HCT116 (cell line): Measurements from ENCODE around the gene TNFSF8. TPM values are rescaled to one million over a fixed set of nuclear protein-coding genes. Genes with fewer than 3 reads are reported as not detected.

ENCODE experiments used
- ATAC-seq: fragments of 200-7000 bp; cut with Tn5 transposase; 2 replicates; pipeline ENCODE4 v1.9.1; 2020; ENCODE audit warnings: mild to moderate bottlenecking, moderate library complexity
- BruUV-seq: library from RNA; stranded (reverse); fragments of 400-500 nt; replicated peaks from 2 replicates; lab custom pipeline; 2021; lab: Mats Ljungman, UMichigan
- CTCF ChIA-PET: fragments of 300-600 bp; sonication (Branson Sonifier 250); formaldehyde crosslinking; loops from one replicate; lab custom pipeline; 2021; ENCODE audit warnings: antibody characterized with exemption; lab: Charles Lee
- POLR2A ChIA-PET: fragments of 300-600, 350-600 bp; sonication (Branson Sonifier 250); formaldehyde crosslinking; loops from one replicate; lab custom pipeline; 2021; ENCODE audit warnings: antibody characterized with exemption; lab: Charles Lee
- RAD21 ChIA-PET, 2 experiments: fragments of 300-600 bp; sonication (Branson Sonifier 250); formaldehyde crosslinking; loops; one replicate each; lab custom pipeline; 2023; ENCODE audit warnings: low total read pairs in 2 of 2; ENCODE audit not compliant: uncharacterized antibody in 2 of 2, unreplicated experiment in 2 of 2, low non-redundant PET in 1 of 2; lab: Charles Lee
- DNase-seq: peaks from one replicate; pipeline ENCODE4 v3.0.0-alpha.2; 2010; ENCODE audit warnings: low read depth, low spot score
- H2AFZ ChIP-seq: fragments of 200-600 bp; shearing (Covaris generic), sonication (generic); 2 replicates; pipeline ENCODE4 v1.6.1; 2017; ENCODE audit warnings: low read depth, mixed run types, mixed read lengths, antibody characterized with exemption, low read length; ENCODE audit not compliant: poor library complexity, severe bottlenecking
- H3K27ac ChIP-seq: 2 replicates; pipeline ENCODE4 v1.5.1; 2012; ENCODE audit warnings: low read depth, low read length
- H3K27me3 ChIP-seq: fragments of 200-600 bp; sonication (generic); 2 replicates; pipeline ENCODE4 v1.6.1; 2016; ENCODE audit warnings: mixed run types, low read length, mixed read lengths; ENCODE audit not compliant: insufficient read depth
- H3K36me3 ChIP-seq, 2 experiments: fragments of 200-500 bp in 1 of 2; fragments of 200-600 bp in 1 of 2; sonication (Bioruptor generic) in 1 of 2; sonication (generic) in 1 of 2; 2 replicates each; pipeline versions ENCODE4 v1.5.1 to v1.6.1; 2014 to 2016; ENCODE audit warnings: low read length in 2 of 2, inconsistent platforms in 1 of 2, mixed read lengths in 1 of 2, mixed run types in 1 of 2; ENCODE audit not compliant: insufficient read depth in 2 of 2, control insufficient read depth in 1 of 2
- H3K4me1 ChIP-seq, 2 experiments: fragments of 200-600 bp in 1 of 2; sonication (generic) in 1 of 2; 2 replicates each; pipeline versions ENCODE4 v1.5.1 to v1.6.1; 2012 to 2017; ENCODE audit warnings: low read length in 2 of 2, inconsistent platforms in 1 of 2, mild to moderate bottlenecking in 1 of 2, mixed read lengths in 1 of 2, mixed run types in 1 of 2, moderate library complexity in 1 of 2; ENCODE audit not compliant: insufficient read depth in 2 of 2, control insufficient read depth in 1 of 2
- H3K4me2 ChIP-seq: fragments of 200-600 bp; sonication (generic); 2 replicates; pipeline ENCODE4 v1.6.1; 2017; ENCODE audit warnings: mixed run types, low read length, mixed read lengths
- H3K4me3 ChIP-seq, 2 experiments: fragments of 200-600 bp in 1 of 2; sonication (generic) in 1 of 2; replicated peaks in 1 of 2; 2 replicates each; pipeline ENCODE4 v1.5.1; 2011 to 2016; ENCODE audit warnings: low read length in 2 of 2, control low read depth in 1 of 2, low read depth in 1 of 2, mild to moderate bottlenecking in 1 of 2, mixed read lengths in 1 of 2, mixed run types in 1 of 2
- H3K79me2 ChIP-seq: fragments of 200-600 bp; sonication (generic); 2 replicates; pipeline ENCODE4 v1.6.1; 2017; ENCODE audit warnings: mild to moderate bottlenecking, mixed run types, low read length, moderate library complexity, mixed read lengths; ENCODE audit not compliant: insufficient read depth
- H3K9ac ChIP-seq: fragments of 200-600 bp; sonication (generic); 2 replicates; pipeline ENCODE4 v1.6.1; 2016; ENCODE audit warnings: low read length, mixed read lengths
- H3K9me2 ChIP-seq: fragments of 200-600 bp; sonication (generic), shearing (Covaris generic); 2 replicates; pipeline ENCODE4 v1.6.1; 2017; ENCODE audit warnings: mixed run types, mild to moderate bottlenecking, moderate library complexity; ENCODE audit not compliant: insufficient read depth
- H3K9me3 ChIP-seq, 2 experiments: fragments of 200-500 bp in 1 of 2; fragments of 200-600 bp in 1 of 2; sonication (Bioruptor generic) in 1 of 2; sonication (generic) in 1 of 2; 2 replicates each; pipeline ENCODE4 v1.6.1; 2014 to 2017; ENCODE audit warnings: low read length in 2 of 2, mixed read lengths in 2 of 2, inconsistent platforms in 1 of 2, low read depth in 1 of 2, mild to moderate bottlenecking in 1 of 2, mixed run types in 1 of 2, moderate library complexity in 1 of 2; ENCODE audit not compliant: control insufficient read depth in 1 of 2, insufficient read depth in 1 of 2
- H4K20me1 ChIP-seq: fragments of 200-600 bp; sonication (generic), shearing (Covaris generic); 2 replicates; pipeline ENCODE4 v1.6.1; 2017; ENCODE audit warnings: mixed run types, mild to moderate bottlenecking, moderate library complexity; ENCODE audit not compliant: insufficient read depth
- ATF3 ChIP-seq: IDR thresholded peaks from 2 replicates; pipeline ENCODE4 v1.6.1; 2012
- CBX3 ChIP-seq: IDR thresholded peaks from 2 replicates; pipeline ENCODE4 v1.6.1; 2012; ENCODE audit warnings: low read depth
- CEBPB ChIP-seq: IDR thresholded peaks from 2 replicates; pipeline ENCODE4 v1.6.1; 2012; ENCODE audit warnings: low read depth
- EZH2 ChIP-seq: fragments of 200-600 bp; sonication (generic); IDR thresholded peaks from 2 replicates; pipeline ENCODE4 v1.6.1; 2017; ENCODE audit warnings: antibody characterized with exemption, mixed run types
- EZH2phosphoT487 ChIP-seq: fragments of 200-600 bp; IDR thresholded peaks from 2 replicates; pipeline ENCODE4 v1.6.1; 2018; ENCODE audit warnings: antibody characterized with exemption, borderline replicate concordance
- JUND ChIP-seq: IDR thresholded peaks from 2 replicates; pipeline ENCODE4 v1.6.1; 2012
- POLR2A ChIP-seq: IDR thresholded peaks from 2 replicates; pipeline ENCODE4 v1.7.0; 2011; ENCODE audit warnings: borderline replicate concordance; ENCODE audit not compliant: insufficient read depth, insufficient read length; ENCODE audit errors: extremely low read depth
- RAD21 ChIP-seq: IDR thresholded peaks from 2 replicates; pipeline ENCODE4 v1.6.1; 2012; ENCODE audit warnings: low read depth, mild to moderate bottlenecking
- REST ChIP-seq: IDR thresholded peaks from 2 replicates; pipeline ENCODE4 v1.6.1; 2012; ENCODE audit warnings: low read depth
- SIN3A ChIP-seq: IDR thresholded peaks from 2 replicates; pipeline ENCODE4 v1.6.1; 2012; ENCODE audit warnings: low read depth
- SRF ChIP-seq: IDR thresholded peaks from 2 replicates; pipeline ENCODE4 v1.6.1; 2012; ENCODE audit warnings: low read depth
- TCF7L2 ChIP-seq: IDR thresholded peaks from 2 replicates; pipeline ENCODE4 v1.7.0; 2011; ENCODE audit warnings: borderline replicate concordance, inconsistent platforms; ENCODE audit not compliant: insufficient read depth, insufficient read length; ENCODE audit errors: extremely low read depth
- YY1 ChIP-seq: IDR thresholded peaks from 2 replicates; pipeline ENCODE4 v1.6.1; 2011; ENCODE audit warnings: low read length, low read depth, moderate library complexity, mild to moderate bottlenecking; ENCODE audit not compliant: insufficient replicate concordance; ENCODE audit errors: extremely low read depth
- ZBTB33 ChIP-seq: IDR thresholded peaks from 2 replicates; pipeline ENCODE4 v1.6.1; 2011; ENCODE audit warnings: mild to moderate bottlenecking, low read length, moderate library complexity; ENCODE audit not compliant: insufficient replicate concordance; ENCODE audit errors: extremely low read depth
- ZNF274 ChIP-seq: fragments of 200-500 bp; sonication (Bioruptor generic); IDR thresholded peaks from 2 replicates; pipeline ENCODE4 v1.6.1; 2014; ENCODE audit warnings: mild to moderate bottlenecking, low read depth, low read length, inconsistent platforms
- intact Hi-C: fragments of 100-400 bp; cut with micrococcal nuclease; formaldehyde crosslinking; loops from 2 replicates; pipeline ENCODE4 v1.10.0; 2022
- total RNA-seq: library from RNA; stranded (reverse); gene quantifications from one replicate; pipeline ENCODE4 v1.2.1, GENCODE V29; 2021; ENCODE audit not compliant: unreplicated experiment

Gene TNFSF8
- total RNA-seq, 1 experiment from 2014 or later = not detected

GRCh38 chr9:114894206-114894605 lies 36.2 kb downstream of the TNFSF8 start:
- RAD21 ChIA-PET = no interaction called here
- intact Hi-C loops = no loop called here
- TF ChIP-seq SIN3A (no peak), JUND (no peak), YY1 (no peak), EZH2 (no peak), SRF (no peak), CBX3 (no peak)
- CTCF ChIA-PET = interaction anchor here (1.0 kb wide), 1 partner anchor 13 kb away, joined by 4 read pairs; no protein-coding TSS in a partner anchor
- Histone ChIP-seq H3K9ac (no peak overlapping the region), H3K36me3 (no peaks in the 10 kb centered on the region), H3K4me2 (no peak overlapping the region), H3K4me1 (peaks cover 0 to 3% of the 10 kb centered on the region in 2 experiments; a peak in 1 of 4 replicates), H3K27ac (no peak overlapping the region), H3K9me3 (no peaks in the 10 kb centered on the region), H4K20me1 (no peaks in the 10 kb centered on the region), H3K79me2 (no peaks in the 10 kb centered on the region), H3K4me3 (no peak overlapping the region), H3K9me2 (no peaks in the 10 kb centered on the region), H2AFZ (no peak overlapping the region), H3K27me3 (peaks cover 20% of the 10 kb centered on the region)
- ATAC-seq = no peak
- POLR2A ChIA-PET = no interaction called here
- no TSS peak for BruUV-seq
- DNase-seq = no peak

GRCh38 chr9:114893221-114894010 lies 37.0 kb downstream of the TNFSF8 start:
- Histone ChIP-seq H3K27me3 (peaks cover 12% of the 10 kb centered on the region), H3K4me3 (no peak overlapping the region), H3K79me2 (no peaks in the 10 kb centered on the region), H3K9ac (no peak overlapping the region), H3K36me3 (no peaks in the 10 kb centered on the region), H4K20me1 (no peaks in the 10 kb centered on the region), H3K9me2 (no peaks in the 10 kb centered on the region), H3K9me3 (no peaks in the 10 kb centered on the region), H3K4me1 (peaks cover 0 to 3% of the 10 kb centered on the region in 2 experiments; a peak in 1 of 4 replicates), H3K27ac (no peak overlapping the region), H3K4me2 (no peak overlapping the region), H2AFZ (no peak overlapping the region)
- ChIA-PET POLR2A (no interaction called here), RAD21 (no interaction called here), CTCF (no interaction called here)
- no peak for ATAC-seq
- DNase-seq = no peak
- BruUV-seq = no TSS peak
- intact Hi-C loops = no loop called here
- TF ChIP-seq POLR2A (no peak), ATF3 (no peak), ZNF274 (no peak), CEBPB (no peak), TCF7L2 (no peak), ZBTB33 (no peak), EZH2phosphoT487 (no peak), RAD21 (no peak), REST (no peak)
